GM18517 (cell line): ENCODE measurements around the gene GADL1.
A peak's percentile ranks its signal among the peaks of the same experiment; 100 is the strongest.

Experiments
- ATAC-seq: cut with Tn5 transposase; IDR thresholded peaks from one replicate; pipeline ENCODE4 v1.9.1; 2021; ENCODE audit warnings: mild to moderate bottlenecking, moderate library complexity; ENCODE audit not compliant: unreplicated experiment

The GADL1 gene

GRCh38 chr3:30699927-30700326 lies 194.5 kb downstream of the GADL1 start:
- ATAC-seq = no peak

- no peak for ATAC-seq
Measured at GRCh38 chr3:30698549-30698948, 195.9 kb downstream of the GADL1 start.

- no peak for ATAC-seq
Measured at GRCh38 chr3:30696896-30697295, 197.6 kb downstream of the GADL1 start.

GRCh38 chr3:30696403-30696819 lies 198.1 kb downstream of the GADL1 start:
- ATAC-seq = no peak

- ATAC-seq = no peak
Measured at GRCh38 chr3:30695302-30696061, 199.0 kb downstream of the GADL1 start.

- ATAC-seq = no peak
Measured at GRCh38 chr3:30694668-30695067, 199.8 kb downstream of the GADL1 start.

- no peak for ATAC-seq
Measured at GRCh38 chr3:30694148-30694547, 200.3 kb downstream of the GADL1 start.

GRCh38 chr3:30693470-30694120 lies 200.9 kb downstream of the GADL1 start:
- peak; percentile 96 for ATAC-seq

- no peak for ATAC-seq
Measured at GRCh38 chr3:30692498-30693130, 201.8 kb downstream of the GADL1 start.

- ATAC-seq = no peak
Measured at GRCh38 chr3:30691944-30692343, 202.5 kb downstream of the GADL1 start.

GRCh38 chr3:30691249-30691880 lies 203.1 kb downstream of the GADL1 start:
- ATAC-seq = no peak

- no peak for ATAC-seq
Measured at GRCh38 chr3:30690199-30690598, 204.3 kb downstream of the GADL1 start.

GRCh38 chr3:30688776-30689641 lies 205.5 kb downstream of the GADL1 start:
- ATAC-seq = no peak

- ATAC-seq = no peak
Measured at GRCh38 chr3:30687930-30688570, 206.4 kb downstream of the GADL1 start.

GRCh38 chr3:30686799-30687198 lies 207.7 kb downstream of the GADL1 start:
- no peak for ATAC-seq

GRCh38 chr3:30686176-30686575 lies 208.3 kb downstream of the GADL1 start:
- ATAC-seq = no peak

- ATAC-seq = no peak
Measured at GRCh38 chr3:30685267-30685667, 209.2 kb downstream of the GADL1 start.

- ATAC-seq = no peak
Measured at GRCh38 chr3:30684356-30684755, 210.1 kb downstream of the GADL1 start.

GRCh38 chr3:30683769-30684168 lies 210.7 kb downstream of the GADL1 start:
- no peak for ATAC-seq
